Measurements from ENCODE around the gene ELF1. TPM values are rescaled to one million over a fixed set of nuclear protein-coding genes. Genes with fewer than 3 reads are reported as not detected.

ELF1 gene
- polyA plus RNA-seq, 2 of the 4 experiments (the other 2 are of a cell fraction) = 24.9 to 45.0 TPM

DNA sequence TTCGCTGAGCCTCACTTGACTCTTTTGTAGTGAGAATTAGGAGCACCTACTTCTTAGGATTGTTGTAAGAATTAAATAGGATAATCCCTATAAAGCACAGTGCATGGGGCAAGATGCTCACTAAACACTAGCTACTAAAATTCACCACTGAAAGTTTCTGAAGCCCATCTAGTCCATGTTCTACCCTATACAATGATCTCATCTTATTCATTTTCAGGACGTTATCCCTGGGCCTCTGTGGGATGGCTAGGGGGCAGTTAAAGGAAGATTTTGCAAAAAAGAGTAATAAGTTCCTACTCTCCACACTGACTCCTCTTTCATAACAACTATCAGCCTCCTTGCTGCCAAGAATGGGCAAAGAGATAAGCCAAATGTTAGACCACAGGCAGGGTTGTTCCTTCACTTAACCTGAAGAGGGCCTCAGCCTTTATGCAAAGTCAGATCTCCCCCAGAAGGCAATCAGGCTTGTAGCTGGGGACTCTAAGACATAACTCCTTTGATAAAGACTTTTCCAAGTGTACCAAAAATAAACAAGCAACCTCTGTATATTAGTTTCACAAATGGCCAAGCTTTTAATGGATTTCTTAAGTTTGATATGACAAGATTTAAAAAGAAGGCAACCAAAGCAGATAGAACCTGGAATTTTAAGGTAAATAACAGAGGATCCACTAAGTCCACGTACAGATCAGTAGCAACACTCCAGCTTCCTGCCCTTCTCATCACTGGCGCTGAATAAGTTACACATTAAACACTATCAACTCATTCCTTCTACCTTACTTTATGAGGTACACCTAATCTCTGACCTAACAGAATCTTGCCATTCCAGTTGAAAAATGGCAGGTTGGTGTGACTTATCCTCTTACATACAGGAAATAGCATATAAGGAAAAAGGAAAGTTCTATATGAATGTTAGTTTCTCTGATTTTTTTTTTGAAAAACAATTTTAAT lies 44.4 kb downstream of the ELF1 start:
- 30% methylated on average over 4 of the region's 4 CpGs for WGBS (ENCODE audit: missing lambda C conversion rate)

DNA sequence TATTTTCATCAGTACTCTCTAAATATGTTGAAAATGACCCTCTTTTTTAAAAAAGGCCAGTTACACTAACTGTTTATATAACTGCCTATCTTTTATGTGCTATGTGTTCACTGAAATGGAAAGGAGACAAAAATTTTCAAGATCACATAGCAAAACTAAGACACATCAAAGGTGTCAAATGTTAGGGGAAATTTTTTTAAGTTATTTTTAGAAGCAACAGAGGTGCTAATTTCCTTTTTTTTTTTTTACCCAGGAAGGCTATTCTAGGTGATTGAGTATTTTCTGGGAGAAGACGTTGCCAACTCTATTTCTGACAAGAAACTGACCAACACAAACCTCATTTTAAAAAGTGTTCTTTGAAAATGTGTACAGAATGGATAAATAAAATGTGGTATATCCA lies 45.7 kb downstream of the ELF1 start:
- Histone ChIP-seq H3K4me1 (peaks cover 40% of the 10 kb centered on the region), H3K27ac (no peak overlapping the region), H3K9me3 (no peaks in the 10 kb centered on the region), H3K4me3 (no peak overlapping the region), H3K4me2 (no peak overlapping the region)
- 89% methylated on average over 1 of the region's 1 CpG for WGBS (ENCODE audit: missing lambda C conversion rate)
- ChIA-PET POLR2A (no interaction called here), CTCF (interaction anchor here (0.9 kb wide), 1 partner anchor 23 kb away, joined by 3 read pairs; no protein-coding TSS in a partner anchor)
- TF ChIP-seq, protein P1, sequence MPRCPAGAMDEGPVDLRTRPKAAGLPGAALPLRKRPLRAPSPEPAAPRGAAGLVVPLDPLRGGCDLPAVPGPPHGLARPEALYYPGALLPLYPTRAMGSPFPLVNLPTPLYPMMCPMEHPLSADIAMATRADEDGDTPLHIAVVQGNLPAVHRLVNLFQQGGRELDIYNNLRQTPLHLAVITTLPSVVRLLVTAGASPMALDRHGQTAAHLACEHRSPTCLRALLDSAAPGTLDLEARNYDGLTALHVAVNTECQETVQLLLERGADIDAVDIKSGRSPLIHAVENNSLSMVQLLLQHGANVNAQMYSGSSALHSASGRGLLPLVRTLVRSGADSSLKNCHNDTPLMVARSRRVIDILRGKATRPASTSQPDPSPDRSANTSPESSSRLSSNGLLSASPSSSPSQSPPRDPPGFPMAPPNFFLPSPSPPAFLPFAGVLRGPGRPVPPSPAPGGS (IDR thresholded peaks at IDR 0.05) = no peak
- TF ChIP-seq RFX5 (IDR thresholded peaks at IDR 0.05) = no peak
- TF ChIP-seq RNF2 (IDR thresholded peaks at IDR 0.05; ENCODE audit: borderline replicate concordance, low read depth) = no peak
- no peak for TF ChIP-seq KDM5A (IDR thresholded peaks at IDR 0.05)
- no peak for TF ChIP-seq MAFK (IDR thresholded peaks at IDR 0.05; ENCODE audit: partially characterized antibody)
- no peak for TF ChIP-seq PHF8 (IDR thresholded peaks at IDR 0.05; ENCODE audit: borderline replicate concordance, low read depth)
- TF ChIP-seq SREBF2 (IDR thresholded peaks at IDR 0.05) = no peak
- no peak for TF ChIP-seq HEYL (CRISPR knock-in tag; IDR thresholded peaks at IDR 0.05)
- TF ChIP-seq GATA3 (IDR thresholded peaks at IDR 0.05; ENCODE audit: borderline replicate concordance) = no peak
- TF ChIP-seq, protein P2, sequence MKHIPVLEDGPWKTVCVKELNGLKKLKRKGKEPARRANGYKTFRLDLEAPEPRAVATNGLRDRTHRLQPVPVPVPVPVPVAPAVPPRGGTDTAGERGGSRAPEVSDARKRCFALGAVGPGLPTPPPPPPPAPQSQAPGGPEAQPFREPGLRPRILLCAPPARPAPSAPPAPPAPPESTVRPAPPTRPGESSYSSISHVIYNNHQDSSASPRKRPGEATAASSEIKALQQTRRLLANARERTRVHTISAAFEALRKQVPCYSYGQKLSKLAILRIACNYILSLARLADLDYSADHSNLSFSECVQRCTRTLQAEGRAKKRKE (CRISPR knock-in tag; IDR thresholded peaks at IDR 0.05; ENCODE audit: low read depth) = no peak
- no peak for TF ChIP-seq EP300 (IDR thresholded peaks at IDR 0.05)
- no peak for TF ChIP-seq RARB (CRISPR knock-in tag; IDR thresholded peaks at IDR 0.05)
- no peak for TF ChIP-seq NFE2L2 (conservative IDR thresholded peaks at IDR 0.05; ENCODE audit: low read length)
- ATAC-seq (no peak), FAIRE-seq (no peak), DNase-seq (ENCODE audit: low read depth in 1 of 2, low spot score in 1 of 2) (no peak)

More for the DNA sequence above, 44.4 kb downstream of the ELF1 start:
- peak overlapping the region; percentile 54 for H3K4me2 ChIP-seq
- DNase-seq (ENCODE audit: low read depth in 1 of 2, low spot score in 1 of 2) (peak; percentile 25 to 58), ATAC-seq (peak; percentile 77 to 97), FAIRE-seq (no peak)
- no peak overlapping the region for H3K27ac ChIP-seq
- POLR2A ChIA-PET = no interaction called here
- CTCF ChIA-PET = interaction anchor here (0.7 to 1.3 kb wide), 5 partner anchors 9 to 167 kb away, joined by 3 to 6 read pairs (median 3); no protein-coding TSS in a partner anchor
- no peak overlapping the region for H3K4me3 ChIP-seq
- H3K4me1 ChIP-seq = peaks cover 38% of the 10 kb centered on the region
- no peaks in the 10 kb centered on the region for H3K9me3 ChIP-seq
- TF ChIP-seq RAD21 (conservative IDR thresholded peaks at IDR 0.05 in 1 of 2, IDR thresholded peaks at IDR 0.05 in 1 of 2) (peak in 1 of 2 experiments; percentile 37; a peak in 1 of 5 replicates), MAFK (IDR thresholded peaks at IDR 0.05; ENCODE audit: partially characterized antibody) (no peak), TP53 (CRISPR knock-in tag; IDR thresholded peaks at IDR 0.05) (no peak)
- TF ChIP-seq, protein P3, sequence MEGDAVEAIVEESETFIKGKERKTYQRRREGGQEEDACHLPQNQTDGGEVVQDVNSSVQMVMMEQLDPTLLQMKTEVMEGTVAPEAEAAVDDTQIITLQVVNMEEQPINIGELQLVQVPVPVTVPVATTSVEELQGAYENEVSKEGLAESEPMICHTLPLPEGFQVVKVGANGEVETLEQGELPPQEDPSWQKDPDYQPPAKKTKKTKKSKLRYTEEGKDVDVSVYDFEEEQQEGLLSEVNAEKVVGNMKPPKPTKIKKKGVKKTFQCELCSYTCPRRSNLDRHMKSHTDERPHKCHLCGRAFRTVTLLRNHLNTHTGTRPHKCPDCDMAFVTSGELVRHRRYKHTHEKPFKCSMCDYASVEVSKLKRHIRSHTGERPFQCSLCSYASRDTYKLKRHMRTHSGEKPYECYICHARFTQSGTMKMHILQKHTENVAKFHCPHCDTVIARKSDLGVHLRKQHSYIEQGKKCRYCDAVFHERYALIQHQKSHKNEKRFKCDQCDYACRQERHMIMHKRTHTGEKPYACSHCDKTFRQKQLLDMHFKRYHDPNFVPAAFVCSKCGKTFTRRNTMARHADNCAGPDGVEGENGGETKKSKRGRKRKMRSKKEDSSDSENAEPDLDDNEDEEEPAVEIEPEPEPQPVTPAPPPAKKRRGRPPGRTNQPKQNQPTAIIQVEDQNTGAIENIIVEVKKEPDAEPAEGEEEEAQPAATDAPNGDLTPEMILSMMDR (IDR thresholded peaks at IDR 0.05) = 0 out of 3 replicates have a peak, but pooled peaks have one; percentile 22

DNA sequence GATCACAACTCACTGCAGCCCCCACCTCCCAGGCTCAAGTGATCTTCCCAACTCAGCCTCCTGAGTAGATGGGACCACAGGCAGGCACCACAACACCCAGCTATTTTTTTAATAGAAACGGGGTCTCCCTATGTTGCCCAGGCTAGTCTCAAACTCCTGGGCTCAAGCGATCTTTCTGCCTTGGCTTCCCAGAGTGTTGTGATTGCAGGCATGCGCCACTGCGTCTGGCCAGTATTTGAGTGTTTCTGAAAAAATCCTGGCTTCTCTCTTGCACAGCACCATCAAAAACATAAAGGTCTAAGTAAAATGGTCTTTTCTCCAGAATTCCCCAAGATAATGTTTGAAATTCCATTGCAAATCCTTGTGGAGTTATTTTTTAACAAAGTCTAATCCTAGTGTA lies 47.8 kb downstream of the ELF1 start:
- DNase-seq (ENCODE audit: low read depth in 1 of 2, low spot score in 1 of 2) (no peak), ATAC-seq (no peak), FAIRE-seq (no peak)
- POLR2A ChIA-PET = no interaction called here
- Histone ChIP-seq H3K9me3 (no peaks in the 10 kb centered on the region), H3K4me2 (no peak overlapping the region; the same call in 2 of the 3 replicates), H3K4me3 (no peak overlapping the region), H3K4me1 (peaks cover 40% of the 10 kb centered on the region), H3K27ac (no peak overlapping the region)
- 83% methylated on average over 4 of the region's 4 CpGs for WGBS (ENCODE audit: missing lambda C conversion rate)
- CTCF ChIA-PET = no interaction called here
- no peak for TF ChIP-seq MYC (IDR thresholded peaks at IDR 0.05; ENCODE audit: borderline replicate concordance, low read length)
- no peak for TF ChIP-seq TP53 (CRISPR knock-in tag; IDR thresholded peaks at IDR 0.05)
- TF ChIP-seq MAZ (IDR thresholded peaks at IDR 0.05; ENCODE audit: borderline replicate concordance, low read depth, low read length) = no peak
- TF ChIP-seq RCOR1 (IDR thresholded peaks at IDR 0.05; ENCODE audit: low read depth, low read length) = no peak
- no peak for TF ChIP-seq SREBF2 (IDR thresholded peaks at IDR 0.05)
- no peak for TF ChIP-seq FOSB (CRISPR knock-in tag; IDR thresholded peaks at IDR 0.05)
- TF ChIP-seq JUNB (IDR thresholded peaks at IDR 0.05) = no peak
